C1 segment of cervical spinal cord (tissue), 14 donors: ENCODE results near the gene RTL10.

ENCODE experiments used
- DNase-seq, 14 donors: peaks; one replicate each; lab custom pipeline; 2025; lab: John Stamatoyannopoulos, UW

Gene RTL10

GRCh38 chr22:19863571-19863970, 8.9 kb upstream of the RTL10 start:
- no peak for DNase-seq

GRCh38 chr22:19862619-19863246, 8.1 kb upstream of the RTL10 start:
- no peak for DNase-seq

GRCh38 chr22:19859861-19860510, 5.3 kb upstream of the RTL10 start:
- DNase-seq, result no peak

- no peak for DNase-seq
Observed at GRCh38 chr22:19857382-19857781, 2.7 kb upstream of the RTL10 start.

- DNase-seq, result peak in 4 of 14 donors; percentile 46 to 66 (median 60)
Observed at GRCh38 chr22:19855504-19856409, 1.1 kb upstream of the RTL10 start.

GRCh38 chr22:19853879-19854777, 546 bp downstream of the RTL10 start:
- no peak for DNase-seq

- DNase-seq, result no peak
Observed at GRCh38 chr22:19853058-19853878, 1.4 kb downstream of the RTL10 start.

GRCh38 chr22:19852177-19852781, 2.4 kb downstream of the RTL10 start:
- no peak for DNase-seq

- no peak for DNase-seq
Observed at GRCh38 chr22:19851291-19852176, 3.1 kb downstream of the RTL10 start.

- DNase-seq, result no peak
Observed at GRCh38 chr22:19850763-19851109, 3.9 kb downstream of the RTL10 start.

- no peak for DNase-seq
Observed at GRCh38 chr22:19849835-19850762, 4.6 kb downstream of the RTL10 start.

GRCh38 chr22:19848298-19849224, 6.1 kb downstream of the RTL10 start:
- peak in 1 of 14 donors; percentile 25 for DNase-seq

GRCh38 chr22:19847345-19847632, 7.4 kb downstream of the RTL10 start:
- no peak for DNase-seq

- DNase-seq, result no peak
Observed at GRCh38 chr22:19846620-19847344, 7.9 kb downstream of the RTL10 start.

GRCh38 chr22:19845054-19845722, 9.5 kb downstream of the RTL10 start:
- DNase-seq, result no peak
